GM19452 (cell line): Measurements from ENCODE around the gene PHAF1.

ENCODE experiments used
- ATAC-seq: cut with Tn5 transposase; IDR thresholded peaks from one replicate; pipeline ENCODE4 v1.9.1; 2021; ENCODE audit not compliant: unreplicated experiment

The PHAF1 gene

GRCh38 chr16:67109407-67110135 is at the start of gene PHAF1:
PHAF1 (plus strand) TSS chr16:67109941; CDS start chr16:67110176, 235 bp downstream.
- ATAC-seq = peak; percentile 76

DNA sequence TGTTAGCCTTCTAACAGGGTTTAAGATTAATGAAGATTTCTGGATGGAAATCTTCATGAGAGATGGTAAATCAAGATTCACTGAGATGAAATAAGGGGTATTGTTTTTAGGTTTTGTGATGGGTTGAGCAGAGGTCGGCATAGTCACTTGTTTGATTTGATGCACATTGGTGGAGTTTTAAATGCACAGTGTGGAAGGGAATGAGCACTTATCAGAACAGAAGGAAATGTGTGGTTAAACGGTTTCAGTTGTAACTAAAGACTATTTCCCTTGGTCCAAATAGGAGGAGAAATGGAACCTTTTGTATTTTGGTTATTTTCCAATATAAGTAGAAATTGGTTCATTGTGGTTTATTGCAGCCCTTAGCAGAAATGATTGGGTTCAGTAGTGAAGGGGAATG is 46.7 kb upstream of the PHAF1 start:
- ATAC-seq = no peak

DNA sequence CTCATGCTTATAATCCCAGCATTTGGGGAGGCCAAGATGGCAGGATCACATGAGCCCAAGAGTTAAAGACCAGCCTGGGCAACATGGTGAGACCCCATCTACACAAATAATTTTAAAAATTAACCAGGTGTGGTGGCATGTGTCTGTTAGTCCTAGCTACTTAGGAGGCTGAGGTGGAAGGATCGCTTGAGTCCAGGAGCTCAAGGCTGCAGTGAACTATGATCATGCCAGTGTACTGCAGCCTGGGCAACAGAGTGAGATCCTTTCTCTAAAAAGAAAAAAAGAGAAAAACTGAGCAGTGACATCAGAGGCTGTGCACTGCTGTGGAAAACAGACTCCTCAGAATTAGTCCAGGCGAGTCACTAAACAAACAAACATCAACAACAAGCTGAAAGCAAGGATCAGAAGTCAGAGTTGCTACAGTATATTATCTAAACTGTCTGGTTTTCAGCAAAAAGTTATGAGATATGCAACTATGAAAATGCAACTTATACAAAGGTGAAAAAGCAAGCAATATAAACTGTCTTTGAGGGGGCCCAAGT is 41.5 kb upstream of the PHAF1 start:
- no peak for ATAC-seq

GRCh38 chr16:67071476-67072048 is 38.2 kb upstream of the PHAF1 start:
- no peak for ATAC-seq

DNA sequence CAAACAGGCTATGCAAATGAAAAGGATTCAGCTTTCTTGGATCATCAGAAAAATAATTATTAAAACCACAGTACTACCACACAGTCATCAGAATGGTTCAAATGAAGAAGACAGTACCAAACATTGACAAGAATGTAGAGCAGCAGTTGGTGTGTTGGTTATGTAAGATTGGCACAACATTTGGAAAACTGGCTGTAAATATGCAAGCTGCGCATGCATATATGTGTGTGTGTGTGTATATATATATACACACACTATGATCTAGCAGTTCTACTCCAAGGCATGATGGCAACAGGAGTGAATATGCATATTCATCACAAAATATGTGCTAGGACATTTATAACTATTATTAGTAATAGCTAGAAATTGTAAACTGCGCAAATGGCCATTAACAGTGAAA is 34.4 kb upstream of the PHAF1 start:
- ATAC-seq = no peak

GRCh38 chr16:67077871-67078270 is 31.9 kb upstream of the PHAF1 start:
- no peak for ATAC-seq

- no peak for ATAC-seq
Observed at GRCh38 chr16:67082100-67082499, 27.6 kb upstream of the PHAF1 start.

DNA sequence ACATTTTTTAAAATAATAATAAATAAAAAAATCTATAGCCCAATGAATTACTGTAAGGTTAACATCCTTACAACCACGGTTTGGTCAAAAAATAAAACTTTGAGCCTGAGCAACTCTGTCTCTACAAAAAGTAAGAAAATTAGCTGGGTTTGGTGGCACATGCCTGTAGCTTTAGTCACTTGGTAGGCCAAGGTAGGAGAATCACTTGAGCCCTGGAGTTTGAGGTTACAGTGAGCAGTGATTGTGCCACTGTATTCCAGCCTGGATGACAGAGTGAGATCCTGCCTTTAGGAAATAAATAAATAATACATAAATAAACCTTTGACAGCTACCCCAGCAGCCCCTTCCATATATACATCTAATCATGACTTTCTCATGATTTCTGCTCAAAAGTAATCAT is 26.9 kb upstream of the PHAF1 start:
- ATAC-seq = no peak

- no peak for ATAC-seq
Observed at GRCh38 chr16:67084345-67085028, 25.3 kb upstream of the PHAF1 start.

DNA sequence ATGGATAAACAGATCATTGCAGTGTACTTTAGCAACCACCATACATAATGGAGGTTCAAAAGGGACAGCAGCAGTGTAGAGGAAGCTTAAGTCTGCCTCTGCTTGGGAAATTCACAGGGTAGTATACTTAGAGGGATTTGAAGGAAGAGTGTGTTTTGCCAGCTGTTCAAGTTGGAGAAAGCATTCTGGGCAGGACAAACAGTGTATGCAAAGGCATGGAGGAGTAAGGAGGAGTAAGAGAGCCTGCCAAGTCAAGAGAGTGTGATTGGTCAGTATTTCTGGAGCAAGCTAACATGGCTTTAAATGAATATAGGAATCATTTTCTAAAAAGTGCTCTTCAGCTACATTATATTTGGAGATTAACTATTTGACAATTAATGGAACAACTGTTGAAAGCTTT is 22.9 kb upstream of the PHAF1 start:
- no peak for ATAC-seq

DNA sequence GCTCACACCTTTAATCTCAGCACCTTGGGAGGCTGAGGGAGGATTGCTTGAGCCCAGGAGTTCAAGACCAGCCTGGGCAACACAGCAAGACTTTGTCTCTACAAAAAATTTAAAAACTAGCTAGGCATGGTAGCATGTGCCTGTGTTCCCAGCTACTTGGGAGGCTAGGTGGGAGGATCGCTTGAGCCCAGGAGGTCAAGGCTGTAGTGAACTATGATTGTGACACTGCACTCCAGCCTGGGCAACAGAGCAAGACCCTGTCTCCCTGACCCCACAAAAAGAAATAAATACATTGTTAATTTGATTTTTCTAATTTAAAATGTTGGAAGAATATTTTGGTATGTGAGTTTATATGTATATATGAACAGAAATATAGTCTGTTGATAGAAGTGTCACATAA is 22.4 kb upstream of the PHAF1 start:
- no peak for ATAC-seq

DNA sequence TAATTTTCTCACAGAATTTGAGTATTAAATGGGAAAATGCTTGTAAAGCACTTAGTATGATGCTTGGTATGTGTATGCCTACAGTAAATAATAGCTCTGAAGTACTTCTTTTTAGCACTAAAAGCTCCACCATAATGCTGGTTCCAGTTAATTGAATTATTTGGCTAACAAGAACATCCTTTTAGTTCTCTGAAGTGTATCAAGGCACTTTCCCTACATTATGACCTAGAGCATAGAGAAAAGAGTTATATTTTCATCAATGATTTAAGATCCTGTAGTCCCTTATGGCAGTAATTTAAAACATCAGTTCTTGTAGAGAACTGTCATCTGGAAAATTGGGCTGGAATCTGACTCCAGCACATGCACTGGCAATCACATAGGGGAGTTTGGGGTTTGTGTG is 21.9 kb upstream of the PHAF1 start:
- ATAC-seq = no peak

GRCh38 chr16:67088551-67088950 is 21.2 kb upstream of the PHAF1 start:
- no peak for ATAC-seq

GRCh38 chr16:67089101-67089500 is 20.6 kb upstream of the PHAF1 start:
- ATAC-seq = no peak

DNA sequence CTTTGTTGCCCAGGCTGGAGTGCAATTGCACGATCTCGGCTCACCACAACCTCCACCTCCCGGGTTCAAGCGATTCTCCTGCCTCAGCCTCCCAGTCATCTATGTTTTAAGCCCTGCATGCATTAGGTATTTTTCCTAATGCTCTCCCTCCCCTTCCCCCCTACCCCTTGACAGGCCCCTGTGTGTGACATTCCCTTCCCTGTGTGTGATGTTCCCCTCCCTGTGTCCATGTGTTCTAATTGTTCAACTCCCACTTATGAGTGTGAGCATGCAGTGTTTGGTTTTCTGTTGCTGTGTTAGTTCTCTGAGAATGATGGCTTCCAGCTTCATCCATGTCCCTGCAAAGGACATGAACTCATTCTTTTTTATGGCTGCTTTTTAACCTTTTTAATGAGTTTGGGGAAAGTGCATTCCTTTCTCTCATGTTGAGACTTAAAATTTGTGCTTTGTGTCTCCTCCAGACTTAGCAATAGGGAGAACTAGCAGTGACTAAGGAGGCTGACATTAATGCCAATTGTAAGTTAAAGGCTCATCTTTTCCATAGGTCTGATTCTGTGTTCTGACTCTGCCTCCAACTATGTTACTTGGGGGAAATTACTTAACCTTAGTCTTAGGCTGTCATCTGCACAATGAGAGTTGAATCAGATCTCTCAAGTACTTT is 17.7 kb upstream of the PHAF1 start:
- ATAC-seq = no peak

DNA sequence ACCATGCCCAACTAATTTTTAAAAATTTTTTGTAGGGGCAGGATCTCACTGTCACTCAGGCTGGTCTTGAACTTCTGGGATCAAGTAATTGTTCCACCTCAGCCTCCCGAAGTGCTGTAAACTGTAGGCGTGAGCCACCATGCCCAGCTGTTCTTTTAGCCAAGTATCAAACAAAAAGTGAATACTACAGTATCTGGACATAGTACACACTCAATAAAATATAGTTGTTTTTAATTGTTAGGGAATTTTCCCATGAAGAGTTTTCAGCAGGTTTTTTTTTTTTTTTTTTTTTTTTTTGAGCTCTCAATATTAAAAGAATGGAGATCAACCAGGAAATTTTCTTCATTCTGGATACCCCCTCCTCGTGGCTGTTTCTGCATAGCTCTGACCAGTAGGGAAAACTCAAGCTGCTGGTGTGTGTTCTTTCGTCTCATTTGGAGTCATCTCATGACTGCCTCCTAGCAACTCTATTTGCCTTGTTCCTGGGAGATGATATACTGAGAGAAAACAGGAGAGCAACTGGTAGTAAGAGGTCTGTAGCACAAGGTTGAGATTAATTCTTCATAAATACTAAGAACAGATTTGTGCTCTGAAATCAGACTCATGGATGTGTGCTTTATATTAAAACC is 16.5 kb upstream of the PHAF1 start:
- ATAC-seq = no peak

DNA sequence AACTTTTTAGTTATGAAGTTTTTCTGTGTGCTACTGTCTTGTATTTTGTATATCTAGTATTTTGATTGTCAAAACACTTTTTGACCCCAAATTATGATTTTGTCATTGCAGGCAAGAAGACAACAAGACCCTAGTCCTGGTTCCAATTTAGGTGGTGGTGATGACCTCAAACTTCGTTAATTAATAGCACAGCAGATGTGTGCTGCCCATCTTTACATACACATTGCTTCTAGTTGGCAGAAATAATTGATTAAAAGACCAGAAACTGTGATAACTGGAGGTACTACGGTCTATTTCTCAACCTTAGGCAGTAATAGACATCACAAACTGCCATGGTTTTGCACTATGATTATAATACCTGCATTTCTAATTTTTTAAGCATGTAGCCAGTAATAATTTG is 11.1 kb upstream of the PHAF1 start:
- no peak for ATAC-seq

DNA sequence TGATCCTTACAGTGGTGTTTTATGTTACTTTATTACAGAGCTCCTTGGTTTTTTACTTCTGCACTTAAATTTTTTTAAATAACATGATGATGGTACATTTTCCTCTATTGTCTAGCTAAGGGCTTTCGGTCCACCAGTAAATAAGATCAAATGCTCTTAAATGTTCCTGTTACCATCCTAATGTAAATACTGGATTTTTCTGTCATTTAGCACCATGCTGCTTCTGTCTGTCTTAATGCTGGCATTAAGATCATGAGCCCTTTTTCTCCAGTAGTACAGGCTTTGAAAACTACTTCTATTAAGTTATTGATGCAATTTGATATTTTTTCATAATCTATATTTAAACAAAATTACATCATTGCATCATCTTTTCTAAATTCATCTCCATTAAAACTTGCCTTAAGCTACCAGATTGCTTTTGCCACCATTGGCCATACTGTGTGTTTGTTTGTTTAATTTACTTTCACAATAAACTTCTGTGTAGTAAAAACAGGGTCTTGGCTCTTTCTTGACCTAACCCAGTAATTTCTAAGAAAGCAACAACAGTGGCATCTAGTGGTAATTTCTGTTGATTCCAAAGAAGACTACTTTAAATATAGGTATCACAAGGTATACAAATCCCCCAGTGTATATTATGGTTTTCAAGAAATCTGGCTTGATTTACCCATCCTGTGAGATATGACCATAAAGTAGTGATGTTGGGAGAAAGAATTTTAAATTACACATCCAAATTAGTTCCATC is 9.0 kb upstream of the PHAF1 start:
- ATAC-seq = no peak

DNA sequence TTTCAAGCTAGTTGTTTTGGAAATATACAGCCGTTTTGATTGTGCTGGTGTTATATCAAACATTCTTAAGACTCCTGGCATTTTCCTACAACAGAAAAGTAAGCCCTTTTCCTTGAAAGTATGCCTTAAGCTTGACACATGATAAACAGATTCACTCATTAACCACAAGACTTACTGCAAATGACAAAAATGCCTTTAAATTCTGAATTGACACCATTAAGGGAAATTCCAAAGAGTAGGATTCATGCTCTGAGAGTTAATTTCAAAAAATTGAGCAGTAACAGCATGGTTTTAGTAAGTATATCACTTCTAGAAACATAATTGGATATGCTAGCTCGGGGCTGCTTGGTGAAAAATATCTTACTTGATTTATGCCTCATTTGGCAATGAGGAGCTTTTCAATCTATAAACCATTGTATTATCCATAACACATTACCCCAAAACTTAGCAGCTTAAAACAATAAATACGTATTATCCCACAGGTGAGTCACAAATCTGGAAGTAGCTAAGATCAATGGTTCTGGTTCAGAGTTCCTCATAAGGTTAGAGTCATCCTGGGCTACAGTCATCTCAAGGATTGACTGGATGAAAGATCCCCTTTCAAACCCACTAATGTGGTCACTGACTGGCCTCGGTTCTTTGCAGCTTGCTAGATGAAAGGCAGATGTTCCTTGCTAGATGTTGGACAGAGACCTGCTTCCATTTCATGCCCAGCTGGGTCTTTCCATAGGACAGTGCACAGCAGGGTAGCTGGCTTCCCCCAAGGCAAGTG is 8.2 kb upstream of the PHAF1 start:
- ATAC-seq = no peak

DNA sequence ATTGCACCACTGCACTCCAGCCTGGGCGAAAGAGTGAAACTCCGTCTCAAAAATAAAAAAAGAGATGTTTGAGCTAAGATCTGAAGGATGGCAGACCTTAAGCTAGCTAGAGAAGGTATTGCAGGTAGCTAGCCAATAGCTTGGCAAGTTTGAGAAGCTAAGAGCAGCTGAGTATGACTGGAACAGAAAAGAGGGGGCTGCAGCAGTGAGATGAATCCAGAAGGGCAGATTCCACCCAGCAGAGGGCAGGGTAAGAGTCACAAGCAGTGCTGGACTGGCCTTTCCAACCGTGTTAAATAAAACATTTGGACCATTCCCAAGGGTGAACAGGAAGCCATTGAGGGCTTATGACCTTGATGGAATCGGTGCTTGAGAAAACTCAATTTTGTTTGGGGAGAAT is 5.7 kb upstream of the PHAF1 start:
- ATAC-seq = no peak
